Measurements from ENCODE around the gene GVQW3. TPM values are rescaled to one million over a fixed set of nuclear protein-coding genes. Genes with fewer than 3 reads are reported as not detected.
A peak's percentile ranks its signal among the peaks of the same experiment; 100 is the strongest.

GVQW3 gene
- polyA plus RNA-seq (0.39 to 0.80 TPM (median 0.48 TPM) in 3 replicates), polyA minus RNA-seq (0.39 to 1.3 TPM (median 0.73 TPM) in 3 replicates)
- polyA plus RNA-seq (2011; ENCODE audit: low read depth): not detected
- 0.07 and 0.10 TPM in 2 replicates for polyA plus RNA-seq (2011; cell fraction: cytosol; rRNA removed)
- polyA plus RNA-seq (2011; cell fraction: nucleus; rRNA removed): 1.8 and 2.1 TPM in 2 replicates
- 0.29 TPM in 1 of 2 replicates, not detected in the other for polyA plus RNA-seq (2012; ENCODE audit: low replicate concordance)
- polyA minus RNA-seq (2011; cell fraction: cytosol; rRNA and poly(A)+ RNA removed): not detected
- 0.53 and 0.70 TPM in 2 replicates for polyA minus RNA-seq (2011; cell fraction: nucleus; rRNA and poly(A)+ RNA removed)

DNA sequence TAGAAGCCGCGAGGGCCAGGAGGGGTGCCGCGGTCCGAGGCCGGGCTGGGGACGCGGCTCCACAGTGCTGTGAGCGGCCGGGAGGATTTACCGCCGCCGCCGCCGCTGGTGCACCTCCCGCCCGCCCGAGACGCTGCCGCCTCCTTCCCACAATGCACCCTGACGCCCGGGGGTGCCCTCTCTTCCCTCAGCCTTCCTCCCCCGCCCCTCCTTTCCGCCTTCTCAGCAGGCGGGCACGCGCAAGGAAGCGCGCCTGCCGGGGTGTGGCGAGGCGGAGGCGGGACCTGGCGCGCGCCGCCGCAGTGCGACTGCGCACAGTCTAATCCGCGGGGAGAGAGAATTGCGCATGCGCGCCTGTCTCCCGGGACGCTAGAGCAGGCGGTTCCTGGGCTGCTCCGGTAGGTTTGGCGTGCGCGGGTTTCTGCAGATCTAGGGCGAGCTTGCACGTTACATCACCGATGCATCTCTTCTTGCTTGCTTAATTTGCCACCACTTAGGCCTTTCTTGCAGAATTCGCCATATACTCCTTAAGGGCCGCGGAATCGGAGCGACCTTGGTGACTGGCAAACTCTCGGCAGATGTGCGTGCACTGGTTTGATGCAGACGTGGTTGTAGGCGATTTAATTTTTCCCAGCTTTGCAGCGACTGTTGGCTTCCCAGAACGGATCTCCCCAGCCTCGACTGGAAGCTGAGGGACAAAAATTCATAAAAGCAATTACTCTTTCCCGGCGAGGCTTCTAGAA lies at the start of gene GVQW3, which contains the start of gene THAP12:
Gene GVQW3 (plus strand): TSS at position 347 of the 743 bp plus-strand sequence. CDS start 506 bp downstream, outside the sequence.
Gene THAP12 (minus strand): TSS at position 156 of the 743 bp plus-strand sequence. CDS start 296 bp downstream, outside the sequence.
- TF ChIP-seq CTCF (optimal IDR thresholded peaks at IDR 0.05 in 1 of 3, IDR thresholded peaks at IDR 0.05 in 1 of 3, conservative IDR thresholded peaks at IDR 0.05 in 1 of 3; ENCODE audit: extremely low read depth in 1 of 3, insufficient read depth in 2 of 3, low read length in 3 of 3) (peak in 1 of 3 experiments; percentile 63), EZH2 (IDR thresholded peaks at IDR 0.05; ENCODE audit: low read length) (no peak)
- H3K27me3 ChIP-seq (ENCODE audit: control insufficient read depth, extremely low read depth, insufficient read depth, low read length): no peaks in the 10 kb centered on the region
- peak within 1 kb of the TSS; percentile 63 for H3K27ac ChIP-seq (ENCODE audit: control insufficient read depth, insufficient read depth, low read length)
- H3K9me1 ChIP-seq (ENCODE audit: control insufficient read depth, extremely low read depth, insufficient read depth, low read length): no peaks in the 10 kb centered on the region
- H3K9me3 ChIP-seq (ENCODE audit: control insufficient read depth, low read depth, low read length): no peaks in the 10 kb centered on the region
- H2AFZ ChIP-seq (ENCODE audit: control insufficient read depth, low read length): peak within 1 kb of the TSS; percentile 98
- peak; percentile 73 for DNase-seq (ENCODE audit: low read depth, low spot score)
- FAIRE-seq: no peak
- peak within 1 kb of the TSS; percentile 84 for H3K9ac ChIP-seq (ENCODE audit: control insufficient read depth, extremely low read depth, insufficient read depth, low read length)
- dilution Hi-C loops (cut with MboI; ENCODE audit: extremely low pct_ligation_motif_present, low sequenced_read_pairs): no loop called here
- peaks cover 13% of the 10 kb centered on the region for H3K4me1 ChIP-seq (ENCODE audit: control insufficient read depth, extremely low read depth, insufficient read depth, low read length)
- peak within 1 kb of the TSS; percentile 65 to 93 (median 79) for H3K4me3 ChIP-seq (ENCODE audit: control insufficient read depth in 2 of 3, extremely low read depth in 1 of 3, insufficient read depth in 2 of 3, low read depth in 1 of 3, low read length in 3 of 3)
- peaks cover 44% of the 10 kb centered on the region for H3K79me2 ChIP-seq (ENCODE audit: control insufficient read depth, insufficient read depth, low read length)
- no peaks in the 10 kb centered on the region for H3K36me3 ChIP-seq (ENCODE audit: control insufficient read depth in 2 of 2, extremely low read depth in 1 of 2, insufficient read depth in 2 of 2, low read length in 2 of 2)
- no peaks in the 10 kb centered on the region for H4K20me1 ChIP-seq (ENCODE audit: control insufficient read depth, extremely low read depth, insufficient read depth, low read length)
- peak within 1 kb of the TSS; percentile 93 for H3K4me2 ChIP-seq (ENCODE audit: control insufficient read depth, extremely low read depth, insufficient read depth, low read depth, low read length)

- H3K4me3 ChIP-seq (ENCODE audit: control insufficient read depth in 2 of 3, extremely low read depth in 1 of 3, insufficient read depth in 2 of 3, low read depth in 1 of 3, low read length in 3 of 3): no peak overlapping the region
- TF ChIP-seq CTCF (optimal IDR thresholded peaks at IDR 0.05 in 1 of 3, IDR thresholded peaks at IDR 0.05 in 1 of 3, conservative IDR thresholded peaks at IDR 0.05 in 1 of 3; ENCODE audit: extremely low read depth in 1 of 3, insufficient read depth in 2 of 3, low read length in 3 of 3) (no peak), EZH2 (IDR thresholded peaks at IDR 0.05; ENCODE audit: low read length) (no peak)
- no peaks in the 10 kb centered on the region for H3K36me3 ChIP-seq (ENCODE audit: control insufficient read depth in 2 of 2, extremely low read depth in 1 of 2, insufficient read depth in 2 of 2, low read length in 2 of 2)
- FAIRE-seq (no peak), DNase-seq (ENCODE audit: low read depth, low spot score) (no peak)
- H3K9ac ChIP-seq (ENCODE audit: control insufficient read depth, extremely low read depth, insufficient read depth, low read length): no peak overlapping the region
- dilution Hi-C loops (cut with MboI; ENCODE audit: extremely low pct_ligation_motif_present, low sequenced_read_pairs): no loop called here
- H2AFZ ChIP-seq (ENCODE audit: control insufficient read depth, low read length): no peak overlapping the region
- H3K9me3 ChIP-seq (ENCODE audit: control insufficient read depth, low read depth, low read length): peaks cover 2% of the 10 kb centered on the region
- H3K4me1 ChIP-seq (ENCODE audit: control insufficient read depth, extremely low read depth, insufficient read depth, low read length): no peaks in the 10 kb centered on the region
- no peaks in the 10 kb centered on the region for H3K79me2 ChIP-seq (ENCODE audit: control insufficient read depth, insufficient read depth, low read length)
- no peak overlapping the region for H3K27ac ChIP-seq (ENCODE audit: control insufficient read depth, insufficient read depth, low read length)
- no peaks in the 10 kb centered on the region for H3K9me1 ChIP-seq (ENCODE audit: control insufficient read depth, extremely low read depth, insufficient read depth, low read length)
- no peaks in the 10 kb centered on the region for H3K27me3 ChIP-seq (ENCODE audit: control insufficient read depth, extremely low read depth, insufficient read depth, low read length)
- H3K4me2 ChIP-seq (ENCODE audit: control insufficient read depth, extremely low read depth, insufficient read depth, low read depth, low read length): no peak overlapping the region
- H4K20me1 ChIP-seq (ENCODE audit: control insufficient read depth, extremely low read depth, insufficient read depth, low read length): no peaks in the 10 kb centered on the region
Measured at GRCh38 chr11:76334826-76335389, 46.2 kb upstream of the GVQW3 start.
